22Rv1 (cell line): ENCODE results near the gene MAP6.

ENCODE experiments used
- ZFX ChIP-seq: fragments of 450-650 bp; IDR thresholded peaks from 2 replicates; pipeline ENCODE4 v1.6.1; 2017; ENCODE audit warnings: antibody characterized with exemption, borderline replicate concordance
- TF ChIP-seq, protein P1 (sequence below): fragments of 450-650 bp; IDR thresholded peaks from 2 replicates; pipeline ENCODE4 v1.5.1; 2017; ENCODE audit warnings: mild to moderate bottlenecking

DNA sequence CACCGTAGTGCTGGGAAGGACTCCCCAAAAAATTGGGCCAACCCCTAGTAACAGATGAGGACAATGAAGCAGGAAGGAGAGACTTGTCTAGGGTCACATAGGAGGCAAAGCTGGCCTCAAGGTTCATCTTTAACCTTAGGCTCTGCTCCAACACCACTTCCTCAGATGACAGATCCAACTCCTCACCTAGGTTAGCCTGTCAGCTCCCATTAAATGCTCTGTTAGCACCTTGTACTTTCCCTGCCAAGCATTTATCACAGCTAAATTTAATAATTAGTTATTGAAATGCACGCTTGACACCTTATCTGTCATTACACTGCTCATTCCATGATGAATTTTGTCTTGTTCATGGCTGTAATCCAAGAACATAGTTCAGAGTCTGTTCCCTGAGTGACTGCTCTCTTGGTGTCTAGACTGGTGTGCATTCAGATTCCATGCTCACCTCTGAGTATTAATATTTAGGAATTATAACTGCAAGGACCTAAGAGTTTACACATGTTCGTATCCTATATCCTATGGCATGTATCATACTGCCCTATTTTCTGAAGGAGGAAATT lies 18.6 kb downstream of the MAP6 start:
- TF ChIP-seq, protein P1, sequence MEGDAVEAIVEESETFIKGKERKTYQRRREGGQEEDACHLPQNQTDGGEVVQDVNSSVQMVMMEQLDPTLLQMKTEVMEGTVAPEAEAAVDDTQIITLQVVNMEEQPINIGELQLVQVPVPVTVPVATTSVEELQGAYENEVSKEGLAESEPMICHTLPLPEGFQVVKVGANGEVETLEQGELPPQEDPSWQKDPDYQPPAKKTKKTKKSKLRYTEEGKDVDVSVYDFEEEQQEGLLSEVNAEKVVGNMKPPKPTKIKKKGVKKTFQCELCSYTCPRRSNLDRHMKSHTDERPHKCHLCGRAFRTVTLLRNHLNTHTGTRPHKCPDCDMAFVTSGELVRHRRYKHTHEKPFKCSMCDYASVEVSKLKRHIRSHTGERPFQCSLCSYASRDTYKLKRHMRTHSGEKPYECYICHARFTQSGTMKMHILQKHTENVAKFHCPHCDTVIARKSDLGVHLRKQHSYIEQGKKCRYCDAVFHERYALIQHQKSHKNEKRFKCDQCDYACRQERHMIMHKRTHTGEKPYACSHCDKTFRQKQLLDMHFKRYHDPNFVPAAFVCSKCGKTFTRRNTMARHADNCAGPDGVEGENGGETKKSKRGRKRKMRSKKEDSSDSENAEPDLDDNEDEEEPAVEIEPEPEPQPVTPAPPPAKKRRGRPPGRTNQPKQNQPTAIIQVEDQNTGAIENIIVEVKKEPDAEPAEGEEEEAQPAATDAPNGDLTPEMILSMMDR, result no peak
- TF ChIP-seq ZFX, result no peak
